ENCODE measurements around the gene SUSD2. TPM values are rescaled to one million over a fixed set of nuclear protein-coding genes. Genes with fewer than 3 reads are reported as not detected.

The SUSD2 gene
- total and polyA plus RNA-seq, 2 of the 8 experiments (the other 6 are each of a cell fraction or from before 2014, with no cell fraction given), result 2.0 to 4.8 TPM

- Histone ChIP-seq H3K14ac (ENCODE audit: insufficient read length) (no peak overlapping the region), H3K4ac (replicated peaks; ENCODE audit: insufficient read length, low read depth, low read length) (no peak overlapping the region), H2BK12ac (ENCODE audit: low read depth, low read length) (no peak overlapping the region), H3K27ac (ENCODE audit: low read depth, low read length) (no peak overlapping the region), H2BK15ac (ENCODE audit: low read length) (no peak overlapping the region), H2BK20ac (ENCODE audit: low read length) (no peak overlapping the region), H3K79me1 (ENCODE audit: low read depth, low read length) (no peaks in the 10 kb centered on the region), H3K36me3 (ENCODE audit: control insufficient read depth in 2 of 4, insufficient read depth in 4 of 4, low read length in 3 of 4) (no peaks in the 10 kb centered on the region), H3K27me3 (replicated peaks in 1 of 4; ENCODE audit: control insufficient read depth in 3 of 4, extremely low read depth in 1 of 4, insufficient read depth in 3 of 4, low read length in 3 of 4) (no peaks in the 10 kb centered on the region), H4K20me1 (replicated peaks in 1 of 2; ENCODE audit: control insufficient read depth in 1 of 2, insufficient read depth in 2 of 2, low read length in 2 of 2) (no peaks in the 10 kb centered on the region), H4K8ac (ENCODE audit: extremely low read depth, insufficient read depth, low read length) (no peak overlapping the region), H3K23ac (ENCODE audit: insufficient read length) (no peak overlapping the region), H2AK5ac (ENCODE audit: low read depth, low read length) (no peak overlapping the region), H3K79me2 (ENCODE audit: control insufficient read depth in 1 of 2, insufficient read depth in 2 of 2, low read length in 2 of 2) (no peaks in the 10 kb centered on the region), H2BK5ac (ENCODE audit: low read depth, low read length) (no peak overlapping the region), H4K91ac (replicated peaks; ENCODE audit: insufficient read length, low read length) (no peak overlapping the region), H3K23me2 (ENCODE audit: low read depth, low read length) (no peaks in the 10 kb centered on the region), H3K18ac (ENCODE audit: extremely low read depth, low read length) (no peak overlapping the region), H4K5ac (ENCODE audit: insufficient read length, low read depth, low read length) (no peak overlapping the region), H3K4me3 (ENCODE audit: extremely low read depth in 1 of 4, insufficient read depth in 2 of 4, low read depth in 3 of 4, low read length in 4 of 4) (no peak overlapping the region), H2BK120ac (replicated peaks; ENCODE audit: low read depth, low read length) (no peak overlapping the region), H3K9me3 (ENCODE audit: insufficient read depth in 2 of 2, low read depth in 1 of 2, low read length in 1 of 2) (no peaks in the 10 kb centered on the region), H3K4me2 (ENCODE audit: insufficient read depth in 1 of 2, low read depth in 2 of 2, low read length in 2 of 2) (no peak overlapping the region), H2AFZ (ENCODE audit: low read length) (no peak overlapping the region), H3K56ac (replicated peaks; ENCODE audit: insufficient read length, low read depth, low read length) (no peak overlapping the region), H3K9ac (replicated peaks in 1 of 4; ENCODE audit: extremely low read depth in 1 of 4, low read depth in 3 of 4, low read length in 3 of 4) (no peak overlapping the region), H3K4me1 (replicated peaks in 1 of 4; ENCODE audit: control insufficient read depth in 3 of 4, insufficient read depth in 4 of 4, low read length in 3 of 4) (no peaks in the 10 kb centered on the region)
- POLR2A ChIA-PET (ENCODE audit: partially characterized antibody), result interaction anchor here (1.4 kb wide), 1 partner anchor 9 kb away, joined by 3 read pairs; no protein-coding TSS in a partner anchor
- CTCF ChIA-PET (ENCODE audit: partially characterized antibody), result interaction anchor here (0.8 to 6.0 kb wide), 4 partner anchors 12 to 23 kb away, joined by 3 to 56 read pairs (median 12); no protein-coding TSS in a partner anchor
- DNase-seq (ENCODE audit: low read depth in 1 of 2, low spot score in 2 of 2), result no peak
- no peak for FAIRE-seq
- TF ChIP-seq SIX5 (IDR thresholded peaks at IDR 0.05; ENCODE audit: low read depth, low read length) (no peak), RFX5 (IDR thresholded peaks at IDR 0.05; ENCODE audit: borderline replicate concordance, low read depth, low read length) (no peak), EGR1 (IDR thresholded peaks at IDR 0.05; ENCODE audit: borderline replicate concordance, low read depth, low read length) (no peak), CHD2 (IDR thresholded peaks at IDR 0.05; ENCODE audit: low read length) (no peak), RXRA (IDR thresholded peaks at IDR 0.05; ENCODE audit: insufficient read depth, low read depth, low read length) (no peak), KDM4A (IDR thresholded peaks at IDR 0.05; ENCODE audit: low read depth, low read length, severe bottlenecking) (no peak), GTF2F1 (IDR thresholded peaks at IDR 0.05; ENCODE audit: borderline replicate concordance, low read depth, low read length) (no peak)
- WGBS, 2 experiments (ENCODE audit: extremely low coverage in 1 of 2, insufficient coverage in 1 of 2, insufficient read length in 1 of 2, insufficient replicate concordance in 2 of 2, low coverage in 1 of 2, low lambda C conversion rate in 2 of 2, missing lambda C conversion rate in 1 of 2), result 95% methylated on average over 9 of the region's 9 CpGs; no CpG with 5 or more reads in 1 of the 2 experiments
Measured at GRCh38 chr22:24219750-24220149, 38.5 kb downstream of the SUSD2 start.
